H9 (cell line): ENCODE results near the gene UQCRFS1. TPM values are rescaled to one million over a fixed set of nuclear protein-coding genes. Genes with fewer than 3 reads are reported as not detected.

Source experiments
- DNase-seq: peaks from one replicate; pipeline ENCODE4 v3.0.0-alpha.2; 2017
- H2AFZ ChIP-seq: one replicate; pipeline ENCODE4 v1.6.1; 2013; ENCODE audit warnings: mild to moderate bottlenecking, low read length, control low read depth, moderate library complexity
- H2AK5ac ChIP-seq: 2 replicates; pipeline ENCODE4 v1.6.1; 2013; ENCODE audit warnings: low read length, control low read depth, mixed read lengths; ENCODE audit not compliant: insufficient read length
- H2BK120ac ChIP-seq: one replicate; pipeline ENCODE4 v1.6.1; 2013; ENCODE audit warnings: low read depth, mild to moderate bottlenecking, low read length, control low read depth, inconsistent platforms; ENCODE audit not compliant: poor library complexity, severe bottlenecking
- H2BK12ac ChIP-seq: 2 replicates; pipeline ENCODE4 v1.6.1; 2013; ENCODE audit warnings: low read length, control low read depth, mixed read lengths, low read depth; ENCODE audit not compliant: insufficient read length
- H2BK15ac ChIP-seq: 2 replicates; pipeline ENCODE4 v1.6.1; 2013; ENCODE audit warnings: low read depth, low read length, control low read depth
- H2BK20ac ChIP-seq: one replicate; pipeline ENCODE4 v1.6.1; 2013; ENCODE audit warnings: low read depth, mild to moderate bottlenecking, low read length, control low read depth, inconsistent platforms; ENCODE audit not compliant: poor library complexity, severe bottlenecking
- H2BK5ac ChIP-seq: 2 replicates; pipeline ENCODE4 v1.6.1; 2013; ENCODE audit warnings: low read length, control low read depth, mixed read lengths; ENCODE audit not compliant: insufficient read length
- H3K14ac ChIP-seq: 2 replicates; pipeline ENCODE4 v1.6.1; 2013; ENCODE audit warnings: low read length, control low read depth; ENCODE audit not compliant: insufficient read depth
- H3K18ac ChIP-seq: 2 replicates; pipeline ENCODE4 v1.6.1; 2013; ENCODE audit warnings: low read depth, mild to moderate bottlenecking, mixed read lengths, low read length, control low read depth; ENCODE audit not compliant: insufficient read length
- H3K23ac ChIP-seq: 2 replicates; pipeline ENCODE4 v1.6.1; 2013; ENCODE audit warnings: low read length, control low read depth, mixed read lengths, low read depth; ENCODE audit not compliant: insufficient read length
- H3K23me2 ChIP-seq: 2 replicates; pipeline ENCODE4 v1.6.1; 2013; ENCODE audit warnings: low read depth, mild to moderate bottlenecking, mixed read lengths, low read length, control low read depth; ENCODE audit not compliant: insufficient read length, poor library complexity, severe bottlenecking
- H3K27ac ChIP-seq: 2 replicates; pipeline ENCODE4 v1.5.1; 2013; ENCODE audit warnings: low read length, control low read depth, mixed read lengths, low read depth; ENCODE audit not compliant: insufficient read length
- H3K27me3 ChIP-seq: 2 replicates; pipeline ENCODE4 v1.6.1; 2013; ENCODE audit warnings: low read length, control low read depth, inconsistent platforms; ENCODE audit not compliant: insufficient read depth
- H3K4ac ChIP-seq: 2 replicates; pipeline ENCODE4 v1.6.1; 2013; ENCODE audit warnings: low read depth, mild to moderate bottlenecking, control low read depth, inconsistent platforms, low read length, moderate library complexity
- H3K4me1 ChIP-seq: 2 replicates; pipeline ENCODE4 v1.6.1; 2013; ENCODE audit warnings: low read length, control low read depth, inconsistent platforms; ENCODE audit not compliant: insufficient read depth
- H3K4me2 ChIP-seq: 2 replicates; pipeline ENCODE4 v1.6.1; 2013; ENCODE audit warnings: low read length, control low read depth, mixed read lengths; ENCODE audit not compliant: insufficient read length, insufficient read depth
- H3K56ac ChIP-seq: 2 replicates; pipeline ENCODE4 v1.6.1; 2013; ENCODE audit warnings: low read depth, mild to moderate bottlenecking, mixed read lengths, low read length, control low read depth; ENCODE audit not compliant: insufficient read length
- H3K79me1 ChIP-seq: 2 replicates; pipeline ENCODE4 v1.6.1; 2013; ENCODE audit warnings: low read depth, mild to moderate bottlenecking, moderate library complexity, low read length, control low read depth, inconsistent platforms; ENCODE audit not compliant: insufficient read depth, poor library complexity, severe bottlenecking
- H3K79me2 ChIP-seq: 2 replicates; pipeline ENCODE4 v1.6.1; 2013; ENCODE audit warnings: low read length, control low read depth, inconsistent platforms; ENCODE audit not compliant: insufficient read depth
- H3K9ac ChIP-seq: 2 replicates; pipeline ENCODE4 v1.6.1; 2013; ENCODE audit warnings: low read length, control low read depth, mixed read lengths; ENCODE audit not compliant: insufficient read length; ENCODE audit errors: extremely low read depth
- H3K9me3 ChIP-seq: one replicate; pipeline ENCODE4 v1.6.1; 2013; ENCODE audit warnings: low read depth, low read length, inconsistent platforms; ENCODE audit not compliant: control insufficient read depth
- H3T11ph ChIP-seq: one replicate; pipeline ENCODE4 v1.6.1; 2013; ENCODE audit warnings: mild to moderate bottlenecking, low read length, control low read depth, inconsistent platforms
- H4K20me1 ChIP-seq: one replicate; pipeline ENCODE4 v1.6.1; 2013; ENCODE audit not compliant: control insufficient read depth, insufficient read length, insufficient read depth
- H4K5ac ChIP-seq: 2 replicates; pipeline ENCODE4 v1.6.1; 2013; ENCODE audit warnings: low read depth, mild to moderate bottlenecking, mixed read lengths, low read length, control low read depth; ENCODE audit not compliant: insufficient read length
- H4K8ac ChIP-seq: replicated peaks from 2 replicates; pipeline ENCODE4 v1.6.1; 2013; ENCODE audit warnings: low read length, control low read depth, mixed read lengths, low read depth; ENCODE audit not compliant: insufficient read length
- H4K91ac ChIP-seq: 2 replicates; pipeline ENCODE4 v1.6.1; 2013; ENCODE audit warnings: low read depth, mild to moderate bottlenecking, moderate library complexity, mixed read lengths, low read length, control low read depth; ENCODE audit not compliant: insufficient read length
- H3K27ac Mint-ChIP-seq, 3 experiments: 2 replicates in 2 of 3; 3 replicates in 1 of 3; pipeline ENCODE4 v1.8.0; 2020 to 2021; ENCODE audit warnings: mixed read lengths in 3 of 3, mild to moderate bottlenecking in 1 of 3, moderate library complexity in 1 of 3
- H3K27me3 Mint-ChIP-seq: 2 replicates; pipeline ENCODE4 v1.8.0; 2021; ENCODE audit warnings: low read depth, mild to moderate bottlenecking, moderate library complexity, mixed read lengths
- H3K36me3 Mint-ChIP-seq, 3 experiments: 2 replicates in 2 of 3; 3 replicates in 1 of 3; pipeline ENCODE4 v1.8.0; 2020 to 2021; ENCODE audit warnings: low read depth in 3 of 3, mixed read lengths in 3 of 3; ENCODE audit not compliant: insufficient read depth in 1 of 3
- H3K4me1 Mint-ChIP-seq, 2 experiments: 2 replicates each; pipeline ENCODE4 v1.8.0; 2020; ENCODE audit warnings: mixed read lengths in 2 of 2
- H3K4me3 Mint-ChIP-seq, 2 experiments: 2 replicates in 1 of 2; 3 replicates in 1 of 2; pipeline ENCODE4 v1.8.0; 2020 to 2021; ENCODE audit warnings: mild to moderate bottlenecking in 2 of 2, mixed read lengths in 2 of 2, moderate library complexity in 1 of 2
- H3K9me3 Mint-ChIP-seq, 2 experiments: 2 replicates in 1 of 2; 3 replicates in 1 of 2; pipeline ENCODE4 v1.8.0; 2020; ENCODE audit warnings: mild to moderate bottlenecking in 2 of 2, mixed read lengths in 2 of 2, moderate library complexity in 1 of 2
- CTCF ChIP-seq: fragments of 200-600 bp; sonication (generic); conservative IDR thresholded peaks from 3 replicates; pipeline ENCODE4 v1.8.0; 2021; ENCODE audit warnings: antibody characterized with exemption, mild to moderate bottlenecking
- WGBS: extraction: QIAGEN DNeasy Blood & Tissue Kit; methylation state at CpG from one replicate; pipeline ENCODE4 v1.1.7; 2013; ENCODE audit warnings: missing lambda C conversion rate, low lambda C conversion rate, mixed read lengths; ENCODE audit not compliant: insufficient read length; ENCODE audit errors: extremely low coverage; 5-methylcytosine and 5-hydroxymethylcytosine counted together
- total RNA-seq: library from RNA; stranded (reverse); gene quantifications from 2 replicates; pipeline ENCODE4 v1.2.1, GENCODE V29; 2021

The UQCRFS1 gene
- total RNA-seq, 1 experiment from 2014 or later, result 46.1 TPM

- H3K4me2 ChIP-seq, result no peak overlapping the region
- no CpG with 5 or more reads among the region's 6 CpGs for whole genome bisulfite sequencing
- peaks cover 5% of the 10 kb centered on the region for H3K27me3 Mint-ChIP-seq
- H3K14ac ChIP-seq, result no peak overlapping the region
- H3K56ac ChIP-seq, result no peak overlapping the region
- H2AFZ ChIP-seq, result no peak overlapping the region
- no peaks in the 10 kb centered on the region for H3K4me1 ChIP-seq
- no peak overlapping the region for H4K5ac ChIP-seq
- H3K4me3 Mint-ChIP-seq, result no peak overlapping the region
- no peak overlapping the region for H2BK120ac ChIP-seq
- H3K9me3 ChIP-seq, result no peaks in the 10 kb centered on the region
- no peaks in the 10 kb centered on the region for H3K27me3 ChIP-seq
- no peaks in the 10 kb centered on the region for H4K20me1 ChIP-seq
- H3K79me2 ChIP-seq, result no peaks in the 10 kb centered on the region
- no peak overlapping the region for H2BK5ac ChIP-seq
- H3K18ac ChIP-seq, result no peak overlapping the region
- no peak overlapping the region for H3K9ac ChIP-seq
- TF ChIP-seq CTCF, result no peak
- no peaks in the 10 kb centered on the region for H3K79me1 ChIP-seq
- no peak overlapping the region for H2BK15ac ChIP-seq
- no peak overlapping the region for H4K8ac ChIP-seq
- H3K9me3 Mint-ChIP-seq, result no peaks in the 10 kb centered on the region
- H2BK12ac ChIP-seq, result no peak overlapping the region
- no peak overlapping the region; a peak in 1 of 7 replicates for H3K27ac Mint-ChIP-seq
- no peaks in the 10 kb centered on the region for H3K36me3 Mint-ChIP-seq
- H4K91ac ChIP-seq, result no peak overlapping the region
- no peak overlapping the region for H3T11ph ChIP-seq
- H3K4me1 Mint-ChIP-seq, result peaks cover 2% of the 10 kb centered on the region in 2 experiments; a peak in 3 of 4 replicates
- H3K4ac ChIP-seq, result no peak overlapping the region
- DNase-seq, result no peak
- H3K27ac ChIP-seq, result no peak overlapping the region
- H2AK5ac ChIP-seq, result no peak overlapping the region
- H2BK20ac ChIP-seq, result no peak overlapping the region
- no peak overlapping the region for H3K23ac ChIP-seq
- H3K23me2 ChIP-seq, result no peaks in the 10 kb centered on the region
Measured at GRCh38 chr19:29185427-29185826, 27.5 kb downstream of the UQCRFS1 start.
